Chondrocyte (in vitro differentiated cells): ENCODE data around the gene ETFDH. TPM values are rescaled to one million over a fixed set of nuclear protein-coding genes. Genes with fewer than 3 reads are reported as not detected.

Experiments
- DNase-seq: peaks from one replicate; pipeline ENCODE4 v3.0.0; 2021; ENCODE audit warnings: mixed read lengths, low spot score
- H3K27ac Mint-ChIP-seq: one replicate; pipeline ENCODE4 v1.8.0; 2021; ENCODE audit warnings: mild to moderate bottlenecking, moderate library complexity, mixed read lengths; ENCODE audit not compliant: unreplicated experiment
- H3K27me3 Mint-ChIP-seq: 2 replicates; pipeline ENCODE4 v1.8.0; 2021; ENCODE audit warnings: low read depth, mixed read lengths
- H3K36me3 Mint-ChIP-seq: 2 replicates; pipeline ENCODE4 v1.8.0; 2021; ENCODE audit warnings: low read depth, mixed read lengths
- H3K4me1 Mint-ChIP-seq: 2 replicates; pipeline ENCODE4 v1.8.0; 2021; ENCODE audit warnings: low read depth, mild to moderate bottlenecking, mixed read lengths
- H3K4me3 Mint-ChIP-seq: one replicate; pipeline ENCODE4 v1.8.0; 2021; ENCODE audit warnings: mild to moderate bottlenecking, moderate library complexity, mixed read lengths; ENCODE audit not compliant: unreplicated experiment
- H3K9me3 Mint-ChIP-seq: 2 replicates; pipeline ENCODE4 v1.8.0; 2021; ENCODE audit warnings: low read depth, mixed read lengths
- CTCF ChIP-seq: fragments of 200-600 bp; sonication (generic); IDR thresholded peaks from 2 replicates; pipeline ENCODE4 v1.5.0; 2021; ENCODE audit warnings: antibody characterized with exemption, mild to moderate bottlenecking, moderate library complexity
- total RNA-seq: library from RNA; stranded (reverse); gene quantifications from 3 replicates; pipeline ENCODE4 v1.2.1, GENCODE V29; 2021

The ETFDH gene
- total RNA-seq, 1 donor from 2014 or later: 23.0 TPM

- Mint-ChIP-seq H3K4me3 (no peak overlapping the region), H3K9me3 (no peaks in the 10 kb centered on the region), H3K27me3 (no peaks in the 10 kb centered on the region), H3K36me3 (peaks cover 3% of the 10 kb centered on the region), H3K4me1 (peaks cover 23% of the 10 kb centered on the region), H3K27ac (no peak overlapping the region)
- no peak for DNase-seq
- TF ChIP-seq CTCF: no peak
Measured at GRCh38 chr4:158669310-158669709, 2.8 kb upstream of the ETFDH start.

GRCh38 chr4:158670975-158671664 lies 976 bp upstream of the ETFDH start:
- Mint-ChIP-seq H3K36me3 (no peaks in the 10 kb centered on the region), H3K27me3 (no peaks in the 10 kb centered on the region), H3K4me1 (peaks cover 23% of the 10 kb centered on the region), H3K4me3 (peak overlapping the region; percentile 96), H3K27ac (peak overlapping the region; percentile 98), H3K9me3 (no peaks in the 10 kb centered on the region)
- TF ChIP-seq CTCF: no peak
- no peak for DNase-seq

GRCh38 chr4:158671665-158671914 lies 506 bp upstream of the ETFDH start, which contains the start of gene C4orf46:
Gene C4orf46, minus strand, starts transcription at chr4:158671887. Its CDS starts 86 bp downstream, at chr4:158671801.
- peak; percentile 90 for DNase-seq
- Mint-ChIP-seq H3K27me3 (no peaks in the 10 kb centered on the region), H3K9me3 (no peaks in the 10 kb centered on the region), H3K4me3 (peak within 1 kb of the TSS; percentile 96), H3K36me3 (no peaks in the 10 kb centered on the region), H3K27ac (peak within 1 kb of the TSS; percentile 98), H3K4me1 (peaks cover 23% of the 10 kb centered on the region)
- no peak for TF ChIP-seq CTCF

GRCh38 chr4:158673633-158674032 lies 1.5 kb downstream of the ETFDH start:
- peaks cover 23% of the 10 kb centered on the region for H3K4me1 Mint-ChIP-seq
- no peaks in the 10 kb centered on the region for H3K27me3 Mint-ChIP-seq
- DNase-seq: no peak
- H3K36me3 Mint-ChIP-seq: no peaks in the 10 kb centered on the region
- H3K4me3 Mint-ChIP-seq: no peak overlapping the region
- H3K27ac Mint-ChIP-seq: no peak overlapping the region
- H3K9me3 Mint-ChIP-seq: no peaks in the 10 kb centered on the region
- TF ChIP-seq CTCF: no peak

GRCh38 chr4:158676076-158676475 lies 4.0 kb downstream of the ETFDH start:
- Mint-ChIP-seq H3K4me1 (peaks cover 10% of the 10 kb centered on the region), H3K27ac (no peak overlapping the region), H3K9me3 (no peaks in the 10 kb centered on the region), H3K27me3 (no peaks in the 10 kb centered on the region), H3K36me3 (peaks cover 2% of the 10 kb centered on the region), H3K4me3 (no peak overlapping the region)
- no peak for DNase-seq
- no peak for TF ChIP-seq CTCF
